OCI-LY3 (cell line): ENCODE results near the gene REEP2.
"Not testable (repeated sequence)": the region's sequence is repeated elsewhere in the genome, so short reads cannot be mapped to it uniquely, and the experiment has no call there.

Experiments
- H2AFZ ChIP-seq: fragments of 200-600, 300-600 bp; shearing (Covaris generic); 2 replicates; pipeline ENCODE4 v1.6.0; 2014; ENCODE audit warnings: antibody characterized with exemption, low read depth, low read length
- H3K27ac ChIP-seq: fragments of 200-600, 300-600 bp; sonication (generic); 2 replicates; pipeline ENCODE4 v1.5.1; 2014; ENCODE audit warnings: mild to moderate bottlenecking, low read length, moderate library complexity, mixed read lengths
- H3K27me3 ChIP-seq: fragments of 200-600, 300-600 bp; sonication (generic); 2 replicates; pipeline ENCODE4 v1.6.1; 2014; ENCODE audit warnings: low read depth, low read length, mixed read lengths
- H3K36me3 ChIP-seq: fragments of 200-600, 300-600 bp; sonication (generic); replicated peaks from 2 replicates; pipeline ENCODE3; 2014; ENCODE audit warnings: low read depth, low read length, mixed read lengths
- H3K4me1 ChIP-seq: fragments of 300-600, 200-600 bp; sonication (generic); 2 replicates; pipeline ENCODE4 v1.6.1; 2014; ENCODE audit warnings: low read length, mixed read lengths
- H3K4me2 ChIP-seq: fragments of 200-600, 300-600 bp; sonication (generic); 2 replicates; pipeline ENCODE4 v1.6.1; 2014; ENCODE audit warnings: low read length, mixed read lengths
- H3K4me3 ChIP-seq: fragments of 300-600, 200-600 bp; sonication (generic); 2 replicates; pipeline ENCODE4 v1.5.1; 2014; ENCODE audit warnings: antibody characterized with exemption, mild to moderate bottlenecking, low read length, moderate library complexity
- H3K79me2 ChIP-seq: fragments of 300-600, 200-600 bp; shearing (Covaris generic); 2 replicates; pipeline ENCODE4 v1.6.1; 2014; ENCODE audit warnings: mild to moderate bottlenecking, low read length, mixed read lengths
- H3K9ac ChIP-seq: fragments of 300-600, 200-600 bp; shearing (Covaris generic); 2 replicates; pipeline ENCODE4 v1.6.0; 2014; ENCODE audit warnings: mild to moderate bottlenecking, low read length, moderate library complexity
- H3K9me3 ChIP-seq: fragments of 200-600, 300-600 bp; shearing (Covaris generic); 2 replicates; pipeline ENCODE4 v1.6.1; 2014; ENCODE audit warnings: low read length, mixed read lengths; ENCODE audit not compliant: insufficient read depth
- H4K20me1 ChIP-seq: fragments of 200-600, 300-600 bp; sonication (generic); 2 replicates; pipeline ENCODE4 v1.6.1; 2016; ENCODE audit warnings: low read length, mixed read lengths; ENCODE audit not compliant: insufficient read depth
- CTCF ChIP-seq: fragments of 200-600, 300-600 bp; sonication (generic); IDR thresholded peaks from 2 replicates; pipeline ENCODE4 v1.5.1; 2014; ENCODE audit warnings: antibody characterized with exemption, low read length, low read depth
- EZH2phosphoT487 ChIP-seq: fragments of 200-600 bp; shearing (Covaris generic); IDR thresholded peaks from 2 replicates; pipeline ENCODE4 v1.6.1; 2018; ENCODE audit warnings: antibody characterized with exemption, mixed run types, low read depth

Gene REEP2

GRCh38 chr5:138438724-138439476 lies at the start of gene REEP2:
REEP2 (plus strand) TSS chr5:138439057; CDS start chr5:138439209, 152 bp downstream.
- H3K9me3 ChIP-seq = no peaks in the 10 kb centered on the region
- H3K79me2 ChIP-seq = no peaks in the 10 kb centered on the region
- H3K27me3 ChIP-seq = no peaks in the 10 kb centered on the region
- H3K9ac ChIP-seq = peak within 1 kb of the TSS; percentile 57
- peaks cover 13% of the 10 kb centered on the region for H3K36me3 ChIP-seq
- TF ChIP-seq EZH2phosphoT487 (no peak), CTCF (no peak)
- H2AFZ ChIP-seq = 0 out of 2 replicates have a peak within 1 kb of the TSS, but pooled peaks have one; percentile 39
- no peaks in the 10 kb centered on the region for H4K20me1 ChIP-seq
- H3K4me2 ChIP-seq = peak within 1 kb of the TSS; percentile 82
- no peak within 1 kb of the TSS for H3K27ac ChIP-seq
- H3K4me1 ChIP-seq = peaks cover 10% of the 10 kb centered on the region; the same call in 1 of the 2 replicates
- H3K4me3 ChIP-seq = peak within 1 kb of the TSS; percentile 81

- no peak for TF ChIP-seq CTCF
- peaks cover 21% of the 10 kb centered on the region for H3K36me3 ChIP-seq
- H3K9me3 ChIP-seq = no peaks in the 10 kb centered on the region
- H3K27me3 ChIP-seq = no peaks in the 10 kb centered on the region
- no peak overlapping the region for H3K4me2 ChIP-seq
- no peak overlapping the region for H3K27ac ChIP-seq
- H3K4me3 ChIP-seq = no peak overlapping the region
- H3K79me2 ChIP-seq = no peaks in the 10 kb centered on the region
- no peaks in the 10 kb centered on the region for H4K20me1 ChIP-seq
- H3K9ac ChIP-seq = no peak overlapping the region
- peaks cover 14% of the 10 kb centered on the region for H3K4me1 ChIP-seq
- no peak overlapping the region for H2AFZ ChIP-seq
Observed at GRCh38 chr5:138389332-138389731, 49.5 kb upstream of the REEP2 start.

GRCh38 chr5:138389911-138390310 lies 48.9 kb upstream of the REEP2 start:
- H3K9me3 ChIP-seq, H3K27ac ChIP-seq, H3K27me3 ChIP-seq, H3K9ac ChIP-seq, H4K20me1 ChIP-seq, H3K79me2 ChIP-seq, H3K4me3 ChIP-seq, H3K4me2 ChIP-seq, H2AFZ ChIP-seq: not testable (repeated sequence)
- Histone ChIP-seq H3K4me1 (peaks cover 14% of the 10 kb centered on the region), H3K36me3 (peaks cover 21% of the 10 kb centered on the region)

GRCh38 chr5:138391859-138392386 lies 46.9 kb upstream of the REEP2 start:
- peaks cover 26% of the 10 kb centered on the region for H3K36me3 ChIP-seq
- no peak overlapping the region for H3K27ac ChIP-seq
- TF ChIP-seq CTCF (no peak), EZH2phosphoT487 (no peak)

More at GRCh38 chr5:138391859-138392386, 46.9 kb upstream of the REEP2 start:
- Histone ChIP-seq H3K27me3 (no peaks in the 10 kb centered on the region), H3K79me2 (no peaks in the 10 kb centered on the region), H3K4me3 (no peak overlapping the region), H3K9me3 (no peaks in the 10 kb centered on the region), H2AFZ (no peak overlapping the region), H3K4me1 (peaks cover 7% of the 10 kb centered on the region), H4K20me1 (no peaks in the 10 kb centered on the region), H3K4me2 (no peak overlapping the region), H3K9ac (no peak overlapping the region)
